Measurements from ENCODE around the gene HS3ST6. TPM values are rescaled to one million over a fixed set of nuclear protein-coding genes. Genes with fewer than 3 reads are reported as not detected.

HS3ST6 gene
- polyA plus RNA-seq, 1 of the 3 experiments (the other 2 are of a cell fraction), result 0.03 TPM

DNA sequence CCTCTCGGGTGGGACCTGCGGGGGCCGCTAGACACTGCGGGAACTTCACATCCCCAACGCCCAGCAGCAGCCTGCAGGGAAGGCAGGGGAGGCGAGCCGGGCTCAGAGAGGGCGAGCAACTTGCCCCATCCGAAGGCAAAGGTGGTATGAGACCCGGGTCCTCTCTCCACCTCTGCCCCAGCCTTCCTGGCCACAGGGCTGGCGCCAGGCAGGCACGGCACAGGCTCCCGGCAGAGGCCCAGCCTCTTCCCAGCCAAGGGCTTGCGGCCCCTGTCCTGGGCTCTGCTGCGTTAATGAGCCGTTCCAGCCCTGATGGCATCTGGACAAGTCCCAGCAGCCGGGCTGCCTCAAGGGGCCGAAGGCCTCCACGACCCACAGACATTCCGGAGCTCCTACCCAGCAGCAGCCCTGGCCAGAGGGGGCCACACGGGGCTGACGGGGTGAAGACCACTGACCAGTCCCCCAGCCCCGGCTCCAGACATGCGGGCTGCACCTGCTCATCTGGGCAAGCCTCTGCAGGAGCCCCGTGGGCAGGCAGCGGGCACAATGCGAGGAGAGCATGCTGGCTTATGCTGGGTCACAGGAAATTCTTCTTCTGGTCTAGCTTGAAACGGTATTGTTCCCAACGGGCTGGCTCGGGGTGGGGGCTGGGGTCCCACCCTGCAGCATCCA is 1.2 kb upstream of the HS3ST6 start:
- CTCF ChIA-PET, result interaction anchor here (0.6 to 5.2 kb wide), 4 partner anchors 9 to 1231 kb away, joined by 3 to 38 read pairs (median 5); partner anchors contain the start of gene NDUFB10
- Histone ChIP-seq H3K4me1 (ENCODE audit: control insufficient read depth in 1 of 2, insufficient read depth in 2 of 2, low read depth in 1 of 2, low read length in 1 of 2) (peaks cover 0 to 13% of the 10 kb centered on the region in 2 experiments; a peak in 1 of 4 replicates), H4K20me1 (ENCODE audit: insufficient read depth) (no peaks in the 10 kb centered on the region), H3K4me2 (no peak overlapping the region), H3K27me3 (ENCODE audit: insufficient read depth) (peaks cover 45% of the 10 kb centered on the region), H3K9me3 (no peaks in the 10 kb centered on the region), H3K27ac (ENCODE audit: low read depth in 2 of 2, low read length in 1 of 2) (no peak overlapping the region), H3F3A (replicated peaks; ENCODE audit: insufficient read depth) (no peaks in the 10 kb centered on the region), H3K4me3 (ENCODE audit: low read depth in 2 of 2, low read length in 1 of 2) (no peak overlapping the region), H2AFZ (ENCODE audit: low read depth) (no peak overlapping the region), H3K79me2 (ENCODE audit: insufficient read depth) (no peaks in the 10 kb centered on the region), H3K36me3 (replicated peaks in 1 of 2; ENCODE audit: control insufficient read depth in 1 of 2, insufficient read depth in 2 of 2, low read length in 1 of 2) (no peaks in the 10 kb centered on the region), H3K9me2 (no peaks in the 10 kb centered on the region), H3K9ac (no peak overlapping the region)
- DNase-seq, result peak; percentile 82
- POLR2A ChIA-PET, result no interaction called here
- TF ChIP-seq RCOR1 (IDR thresholded peaks at IDR 0.05; ENCODE audit: low read length), result 0 out of 2 replicates have a peak, but pooled peaks have one; percentile 28
- no peak for TF ChIP-seq JUND (IDR thresholded peaks at IDR 0.05)
- no peak for TF ChIP-seq CTCF (IDR thresholded peaks at IDR 0.05)
- no peak for TF ChIP-seq EP300 (IDR thresholded peaks at IDR 0.05; ENCODE audit: borderline replicate concordance in 1 of 2, low read depth in 1 of 2, low read length in 1 of 2)
- TF ChIP-seq GATA2 (CRISPR knock-in tag; IDR thresholded peaks at IDR 0.05), result no peak
- WGBS (ENCODE audit: low lambda C conversion rate), result 23% methylated on average over 16 of the region's 30 CpGs

- H3K79me2 ChIP-seq (ENCODE audit: insufficient read depth), result no peaks in the 10 kb centered on the region
- H3F3A ChIP-seq (replicated peaks; ENCODE audit: insufficient read depth), result no peaks in the 10 kb centered on the region
- no peak overlapping the region for H2AFZ ChIP-seq (ENCODE audit: low read depth)
- H3K4me3 ChIP-seq (ENCODE audit: low read depth in 2 of 2, low read length in 1 of 2), result no peak overlapping the region; a peak in 1 of 4 replicates
- ChIA-PET POLR2A (no interaction called here), CTCF (interaction anchor here (5.2 kb wide), 1 partner anchor 11 kb away, joined by 38 read pairs; no protein-coding TSS in a partner anchor)
- H3K9me2 ChIP-seq, result no peaks in the 10 kb centered on the region
- no peaks in the 10 kb centered on the region for H3K9me3 ChIP-seq
- TF ChIP-seq EP300 (IDR thresholded peaks at IDR 0.05; ENCODE audit: borderline replicate concordance in 1 of 2, low read depth in 1 of 2, low read length in 1 of 2) (no peak), JUND (IDR thresholded peaks at IDR 0.05) (no peak), GATA2 (CRISPR knock-in tag; IDR thresholded peaks at IDR 0.05) (no peak), RXRA (IDR thresholded peaks at IDR 0.05; ENCODE audit: borderline replicate concordance, low read depth) (no peak), EZH2phosphoT487 (IDR thresholded peaks at IDR 0.05; ENCODE audit: borderline replicate concordance, low read depth) (peak; percentile 74)
- no peaks in the 10 kb centered on the region for H3K36me3 ChIP-seq (replicated peaks in 1 of 2; ENCODE audit: control insufficient read depth in 1 of 2, insufficient read depth in 2 of 2, low read length in 1 of 2)
- WGBS (ENCODE audit: low lambda C conversion rate), result 1% methylated on average over 15 of the region's 81 CpGs
- H4K20me1 ChIP-seq (ENCODE audit: insufficient read depth), result no peaks in the 10 kb centered on the region
- peaks cover 45% of the 10 kb centered on the region for H3K27me3 ChIP-seq (ENCODE audit: insufficient read depth)
- no peak for DNase-seq
- no peak overlapping the region for H3K9ac ChIP-seq
- peaks cover 0 to 13% of the 10 kb centered on the region in 2 experiments; a peak in 1 of 4 replicates for H3K4me1 ChIP-seq (ENCODE audit: control insufficient read depth in 1 of 2, insufficient read depth in 2 of 2, low read depth in 1 of 2, low read length in 1 of 2)
- H3K4me2 ChIP-seq, result no peak overlapping the region
- no peak overlapping the region for H3K27ac ChIP-seq (ENCODE audit: low read depth in 2 of 2, low read length in 1 of 2)
These were observed 407 bp downstream of the HS3ST6 start for GRCh38 chr16:1917665-1918350.

Data from SK-N-SH (cell line).